Keratinocyte (primary cell): ENCODE results near the gene TCF23. TPM values are rescaled to one million over a fixed set of nuclear protein-coding genes. Genes with fewer than 3 reads are reported as not detected.

ENCODE experiments used
- DNase-seq: peaks from one replicate; pipeline ENCODE4 v3.0.0-alpha.2; 2011; ENCODE audit warnings: low read depth, missing footprints, low spot score
- FAIRE-seq: peaks from 2 replicates; lab custom pipeline; 2011; peaks lifted over from hg19 to GRCh38; lab: Jason Lieb, UNC
- H2AFZ ChIP-seq: 2 replicates; pipeline ENCODE4 v1.6.0; 2012; ENCODE audit warnings: low read length, control low read depth, inconsistent platforms; ENCODE audit not compliant: control insufficient read depth
- H3K27ac ChIP-seq: 2 replicates; pipeline ENCODE4 v1.5.1; 2011; ENCODE audit warnings: low read length; ENCODE audit not compliant: control insufficient read depth, insufficient read depth
- H3K27me3 ChIP-seq: 3 replicates; pipeline ENCODE4 v1.6.0; 2011; ENCODE audit warnings: low read length; ENCODE audit not compliant: control insufficient read depth, insufficient read depth; ENCODE audit errors: extremely low read depth
- H3K36me3 ChIP-seq, 2 experiments: 2 replicates in 1 of 2; 3 replicates in 1 of 2; pipeline ENCODE4 v1.5.1; 2011; ENCODE audit warnings: low read length in 2 of 2, mild to moderate bottlenecking in 1 of 2; ENCODE audit not compliant: control insufficient read depth in 2 of 2, insufficient read depth in 2 of 2; ENCODE audit errors: extremely low read depth in 1 of 2
- H3K4me1 ChIP-seq: 3 replicates; pipeline ENCODE4 v1.5.1; 2011; ENCODE audit warnings: low read length; ENCODE audit not compliant: control insufficient read depth, insufficient read depth; ENCODE audit errors: extremely low read depth
- H3K4me2 ChIP-seq: 3 replicates; pipeline ENCODE4 v1.6.0; 2011; ENCODE audit warnings: low read depth, low read length; ENCODE audit not compliant: control insufficient read depth, insufficient read depth; ENCODE audit errors: extremely low read depth
- H3K4me3 ChIP-seq, 3 experiments: fragments of 200-600 bp in 1 of 3; sonication (generic) in 1 of 3; 2 replicates in 2 of 3; 3 replicates in 1 of 3; pipeline ENCODE4 v1.5.1; 2011 to 2016; ENCODE audit warnings: low read length in 3 of 3, mild to moderate bottlenecking in 3 of 3, control low read depth in 2 of 3, inconsistent platforms in 1 of 3, low read depth in 1 of 3, mixed read lengths in 1 of 3, mixed run types in 1 of 3, moderate library complexity in 1 of 3; ENCODE audit not compliant: control insufficient read depth in 2 of 3, insufficient read depth in 2 of 3; ENCODE audit errors: extremely low read depth in 1 of 3
- H3K79me2 ChIP-seq: 2 replicates; pipeline ENCODE4 v1.6.0; 2012; ENCODE audit warnings: low read length; ENCODE audit not compliant: control insufficient read depth, insufficient read depth
- H3K9ac ChIP-seq: 3 replicates; pipeline ENCODE4 v1.6.0; 2011; ENCODE audit warnings: low read length; ENCODE audit not compliant: control insufficient read depth, insufficient read depth; ENCODE audit errors: extremely low read depth
- H3K9me1 ChIP-seq: 3 replicates; pipeline ENCODE4 v1.6.0; 2011; ENCODE audit warnings: low read length; ENCODE audit not compliant: control insufficient read depth, insufficient read depth; ENCODE audit errors: extremely low read depth
- H3K9me3 ChIP-seq: 2 replicates; pipeline ENCODE4 v1.5.1; 2012; ENCODE audit warnings: low read depth, low read length; ENCODE audit not compliant: control insufficient read depth
- H4K20me1 ChIP-seq: 3 replicates; pipeline ENCODE4 v1.6.0; 2011; ENCODE audit warnings: low read length; ENCODE audit not compliant: control insufficient read depth, insufficient read depth; ENCODE audit errors: extremely low read depth
- CTCF ChIP-seq, 3 experiments: IDR thresholded peaks in 1 of 3; conservative IDR thresholded peaks in 1 of 3; optimal IDR thresholded peaks in 1 of 3; 2 replicates in 2 of 3; 3 replicates in 1 of 3; pipeline versions ENCODE3 to v1.5.1; 2011; ENCODE audit warnings: low read length in 3 of 3, mild to moderate bottlenecking in 3 of 3, moderate library complexity in 2 of 3, control low read depth in 1 of 3, inconsistent platforms in 1 of 3; ENCODE audit not compliant: insufficient read depth in 2 of 3; ENCODE audit errors: extremely low read depth in 1 of 3
- EZH2 ChIP-seq: IDR thresholded peaks from one replicate; pipeline ENCODE4 v1.6.1; 2012; ENCODE audit warnings: inconsistent platforms, mild to moderate bottlenecking, low read length, moderate library complexity
- dilution Hi-C: fragments of 300-500 bp; cut with MboI; formaldehyde crosslinking; loops from one replicate; pipeline ENCODE4 v1.7.0; 2020; ENCODE audit warnings: low sequenced_read_pairs; ENCODE audit not compliant: extremely low pct_ligation_motif_present
- polyA plus RNA-seq, 5 experiments: library from polyadenylated mRNA; depleted of rRNA in 3 of 5; stranded (reverse) in 3 of 5; stranded (forward) in 1 of 5; unstranded in 1 of 5; fragments of >200 nt; gene quantifications; 1 replicate in 1 of 5; 2 replicates in 3 of 5; 3 replicates in 1 of 5; pipeline versions ENCODE4 v1.2.1 to v1.2.3, GENCODE V29; 2011 to 2012; ENCODE audit warnings: missing spikeins in 2 of 5, low read depth in 1 of 5, low replicate concordance in 1 of 5

TCF23 gene
- polyA plus RNA-seq, 1 donor (not counting 4 experiments of a cell fraction or from before 2014, with no cell fraction given), result not detected

GRCh38 chr2:27171351-27171848, 22.6 kb downstream of the TCF23 start:
- Histone ChIP-seq H3K4me2 (no peak overlapping the region), H3K27me3 (peaks cover 21% of the 10 kb centered on the region), H2AFZ (no peak overlapping the region), H3K4me1 (no peaks in the 10 kb centered on the region), H3K27ac (no peak overlapping the region), H3K9me3 (no peaks in the 10 kb centered on the region), H3K79me2 (no peaks in the 10 kb centered on the region), H3K9me1 (no peaks in the 10 kb centered on the region), H3K4me3 (no peak overlapping the region), H3K36me3 (no peaks in the 10 kb centered on the region), H4K20me1 (no peaks in the 10 kb centered on the region), H3K9ac (no peak overlapping the region)
- dilution Hi-C loops, result no loop called here
- DNase-seq (no peak), FAIRE-seq (no peak)
- no peak for TF ChIP-seq EZH2
- no peak for TF ChIP-seq CTCF (optimal IDR thresholded peaks at IDR 0.05 in 1 of 3, IDR thresholded peaks at IDR 0.05 in 1 of 3, conservative IDR thresholded peaks at IDR 0.05 in 1 of 3; ENCODE audit: extremely low read depth in 1 of 3, insufficient read depth in 2 of 3, low read length in 3 of 3)

DNA sequence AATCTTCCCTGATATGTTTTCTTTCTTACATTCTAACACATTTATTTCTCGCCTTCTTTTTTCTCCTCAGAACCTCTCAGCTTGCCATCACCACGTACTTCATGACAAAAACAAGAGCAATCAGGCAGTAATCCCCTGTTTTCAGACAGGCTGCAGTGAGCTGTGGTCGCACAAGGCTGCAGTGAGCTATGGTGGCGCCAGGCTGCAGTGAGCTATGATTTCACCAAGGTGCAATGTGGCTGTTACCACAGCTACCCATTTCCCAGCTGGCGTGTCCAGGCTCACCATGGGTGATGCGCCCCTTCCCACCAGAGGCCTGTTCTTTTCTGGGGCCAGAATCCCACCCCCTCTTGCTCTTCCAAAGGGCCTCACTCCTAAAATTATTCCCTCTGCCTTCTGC, 25.8 kb downstream of the TCF23 start:
- H3K9ac ChIP-seq, result no peak overlapping the region
- H3K9me1 ChIP-seq, result no peaks in the 10 kb centered on the region
- dilution Hi-C loops, result no loop called here
- no peaks in the 10 kb centered on the region for H3K36me3 ChIP-seq
- H3K4me1 ChIP-seq, result no peaks in the 10 kb centered on the region
- no peak overlapping the region for H3K4me2 ChIP-seq
- no peaks in the 10 kb centered on the region for H3K79me2 ChIP-seq
- no peaks in the 10 kb centered on the region for H4K20me1 ChIP-seq
- no peaks in the 10 kb centered on the region for H3K9me3 ChIP-seq
- TF ChIP-seq EZH2 (no peak), CTCF (optimal IDR thresholded peaks at IDR 0.05 in 1 of 3, IDR thresholded peaks at IDR 0.05 in 1 of 3, conservative IDR thresholded peaks at IDR 0.05 in 1 of 3; ENCODE audit: extremely low read depth in 1 of 3, insufficient read depth in 2 of 3, low read length in 3 of 3) (no peak)
- no peak overlapping the region for H3K27ac ChIP-seq
- H3K4me3 ChIP-seq, result no peak overlapping the region
- H2AFZ ChIP-seq, result no peak overlapping the region
- DNase-seq (no peak), FAIRE-seq (no peak)
- H3K27me3 ChIP-seq, result peaks cover 24% of the 10 kb centered on the region
